ENCODE measurements around the gene GLRX5.

- TF ChIP-seq, protein P1, sequence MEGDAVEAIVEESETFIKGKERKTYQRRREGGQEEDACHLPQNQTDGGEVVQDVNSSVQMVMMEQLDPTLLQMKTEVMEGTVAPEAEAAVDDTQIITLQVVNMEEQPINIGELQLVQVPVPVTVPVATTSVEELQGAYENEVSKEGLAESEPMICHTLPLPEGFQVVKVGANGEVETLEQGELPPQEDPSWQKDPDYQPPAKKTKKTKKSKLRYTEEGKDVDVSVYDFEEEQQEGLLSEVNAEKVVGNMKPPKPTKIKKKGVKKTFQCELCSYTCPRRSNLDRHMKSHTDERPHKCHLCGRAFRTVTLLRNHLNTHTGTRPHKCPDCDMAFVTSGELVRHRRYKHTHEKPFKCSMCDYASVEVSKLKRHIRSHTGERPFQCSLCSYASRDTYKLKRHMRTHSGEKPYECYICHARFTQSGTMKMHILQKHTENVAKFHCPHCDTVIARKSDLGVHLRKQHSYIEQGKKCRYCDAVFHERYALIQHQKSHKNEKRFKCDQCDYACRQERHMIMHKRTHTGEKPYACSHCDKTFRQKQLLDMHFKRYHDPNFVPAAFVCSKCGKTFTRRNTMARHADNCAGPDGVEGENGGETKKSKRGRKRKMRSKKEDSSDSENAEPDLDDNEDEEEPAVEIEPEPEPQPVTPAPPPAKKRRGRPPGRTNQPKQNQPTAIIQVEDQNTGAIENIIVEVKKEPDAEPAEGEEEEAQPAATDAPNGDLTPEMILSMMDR (IDR thresholded peaks at IDR 0.05): no peak
- no peak for TF ChIP-seq ZFX (IDR thresholded peaks at IDR 0.05; ENCODE audit: borderline replicate concordance)
These were observed 1.8 kb downstream of the GLRX5 start for GRCh38 chr14:95536671-95537070.

Data from 22Rv1 (cell line).